Neural progenitor cell (in vitro differentiated cells): ENCODE results near the gene RAB31.

ENCODE experiments used
- EZH2 ChIP-seq: fragments of 200-600 bp; sonication (generic); IDR thresholded peaks from 2 replicates; pipeline ENCODE4 v1.6.1; 2017; ENCODE audit warnings: antibody characterized with exemption, mild to moderate bottlenecking, moderate library complexity
- TF ChIP-seq, protein P1 (sequence below): fragments of 200-600 bp; sonication (generic); IDR thresholded peaks from 2 replicates; pipeline ENCODE4 v1.5.1; 2017; ENCODE audit warnings: antibody characterized with exemption, mild to moderate bottlenecking

DNA sequence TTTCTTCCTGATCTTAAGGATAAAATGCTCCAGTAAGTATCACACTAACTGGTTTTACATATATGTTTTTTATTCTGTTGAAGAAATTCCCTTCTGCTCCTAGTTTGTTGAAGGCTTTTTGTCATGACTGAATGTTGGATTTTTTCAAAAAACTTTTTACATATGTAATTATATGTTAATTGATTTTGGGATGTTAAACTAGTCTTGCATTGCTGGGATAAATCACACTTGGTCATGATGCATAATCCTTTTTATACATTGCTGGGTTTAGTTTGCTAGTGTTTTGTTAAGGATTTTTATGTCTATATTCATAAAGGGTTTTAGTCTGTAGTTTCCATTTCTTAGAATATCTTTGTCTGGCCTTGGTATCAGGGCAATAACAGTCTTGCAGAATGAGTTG, 112.0 kb downstream of the RAB31 start:
- TF ChIP-seq, protein P1, sequence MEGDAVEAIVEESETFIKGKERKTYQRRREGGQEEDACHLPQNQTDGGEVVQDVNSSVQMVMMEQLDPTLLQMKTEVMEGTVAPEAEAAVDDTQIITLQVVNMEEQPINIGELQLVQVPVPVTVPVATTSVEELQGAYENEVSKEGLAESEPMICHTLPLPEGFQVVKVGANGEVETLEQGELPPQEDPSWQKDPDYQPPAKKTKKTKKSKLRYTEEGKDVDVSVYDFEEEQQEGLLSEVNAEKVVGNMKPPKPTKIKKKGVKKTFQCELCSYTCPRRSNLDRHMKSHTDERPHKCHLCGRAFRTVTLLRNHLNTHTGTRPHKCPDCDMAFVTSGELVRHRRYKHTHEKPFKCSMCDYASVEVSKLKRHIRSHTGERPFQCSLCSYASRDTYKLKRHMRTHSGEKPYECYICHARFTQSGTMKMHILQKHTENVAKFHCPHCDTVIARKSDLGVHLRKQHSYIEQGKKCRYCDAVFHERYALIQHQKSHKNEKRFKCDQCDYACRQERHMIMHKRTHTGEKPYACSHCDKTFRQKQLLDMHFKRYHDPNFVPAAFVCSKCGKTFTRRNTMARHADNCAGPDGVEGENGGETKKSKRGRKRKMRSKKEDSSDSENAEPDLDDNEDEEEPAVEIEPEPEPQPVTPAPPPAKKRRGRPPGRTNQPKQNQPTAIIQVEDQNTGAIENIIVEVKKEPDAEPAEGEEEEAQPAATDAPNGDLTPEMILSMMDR, result no peak
- TF ChIP-seq EZH2, result no peak
